AG09319 (cell line): ENCODE measurements around the gene CEACAM21.

Experiments
- DNase-seq: peaks from one replicate; pipeline ENCODE4 v3.0.0-alpha.2; 2010; ENCODE audit warnings: low read depth; ENCODE audit errors: extremely low read depth
- CTCF ChIP-seq: IDR thresholded peaks from 2 replicates; pipeline ENCODE4 v1.5.1; 2011; ENCODE audit warnings: low read depth, mild to moderate bottlenecking, inconsistent platforms, low read length, moderate library complexity

The CEACAM21 gene

GRCh38 chr19:41532526-41532925 is 43.4 kb upstream of the CEACAM21 start:
- DNase-seq = no peak
- TF ChIP-seq CTCF = no peak

- TF ChIP-seq CTCF = no peak
- DNase-seq = no peak
These were observed 42.2 kb upstream of the CEACAM21 start for GRCh38 chr19:41533671-41534215.

- TF ChIP-seq CTCF = no peak
- DNase-seq = no peak
These were observed 40.8 kb upstream of the CEACAM21 start for GRCh38 chr19:41535029-41535622.

GRCh38 chr19:41537789-41538188 is 38.2 kb upstream of the CEACAM21 start:
- TF ChIP-seq CTCF = peak; percentile 46
- no peak for DNase-seq

- DNase-seq = no peak
These were observed 35.8 kb upstream of the CEACAM21 start for GRCh38 chr19:41540041-41540695.

GRCh38 chr19:41541990-41542584 is 33.9 kb upstream of the CEACAM21 start:
- TF ChIP-seq CTCF = peak; percentile 42

More at GRCh38 chr19:41540041-41540695, 35.8 kb upstream of the CEACAM21 start:
- TF ChIP-seq CTCF = no peak

GRCh38 chr19:41542622-41543021 is 33.3 kb upstream of the CEACAM21 start:
- no peak for DNase-seq
- no peak for TF ChIP-seq CTCF

More at GRCh38 chr19:41541990-41542584, 33.9 kb upstream of the CEACAM21 start:
- no peak for DNase-seq
